NOMO-1 treated with dmso at 0.1 percent for 144 hours (cell line): ENCODE measurements around the gene GYG1.

ENCODE experiments used
- DNase-seq: peaks from one replicate; lab custom pipeline; 2025; ENCODE audit not compliant: unreplicated experiment; lab: John Stamatoyannopoulos, UW

Gene GYG1

GRCh38 chr3:148991219-148992026 is at the start of gene GYG1:
GYG1 (plus strand) TSS chr3:148991540; CDS start chr3:148991641, 101 bp downstream.
- DNase-seq = peak; percentile 80

GRCh38 chr3:148943506-148944205 is 47.7 kb upstream of the GYG1 start:
- DNase-seq = peak; percentile 31

- DNase-seq = no peak
Observed at GRCh38 chr3:148945116-148945515, 46.2 kb upstream of the GYG1 start.

- peak; percentile 18 for DNase-seq
Observed at GRCh38 chr3:148948913-148949657, 42.3 kb upstream of the GYG1 start.

GRCh38 chr3:148950806-148951205 is 40.5 kb upstream of the GYG1 start:
- no peak for DNase-seq

GRCh38 chr3:148951599-148952361 is 39.6 kb upstream of the GYG1 start:
- DNase-seq = no peak

GRCh38 chr3:148953094-148953493 is 38.2 kb upstream of the GYG1 start:
- no peak for DNase-seq

- DNase-seq = no peak
Observed at GRCh38 chr3:148954981-148955380, 36.4 kb upstream of the GYG1 start.

- peak; percentile 43 for DNase-seq
Observed at GRCh38 chr3:148955544-148956346, 35.6 kb upstream of the GYG1 start.

GRCh38 chr3:148957586-148957985 is 33.8 kb upstream of the GYG1 start:
- peak; percentile 85 for DNase-seq

- no peak for DNase-seq
Observed at GRCh38 chr3:148958696-148959095, 32.6 kb upstream of the GYG1 start.

GRCh38 chr3:148962513-148962912 is 28.8 kb upstream of the GYG1 start:
- DNase-seq = peak; percentile 26

- DNase-seq = no peak
Observed at GRCh38 chr3:148964809-148965208, 26.5 kb upstream of the GYG1 start.

- no peak for DNase-seq
Observed at GRCh38 chr3:148968321-148968720, 23.0 kb upstream of the GYG1 start.

- no peak for DNase-seq
Observed at GRCh38 chr3:148970271-148970670, 21.1 kb upstream of the GYG1 start.

GRCh38 chr3:148971401-148972163 is 19.8 kb upstream of the GYG1 start:
- DNase-seq = no peak

GRCh38 chr3:148974726-148975125 is 16.6 kb upstream of the GYG1 start:
- DNase-seq = no peak

- DNase-seq = no peak
Observed at GRCh38 chr3:148975248-148975647, 16.1 kb upstream of the GYG1 start.

- no peak for DNase-seq
Observed at GRCh38 chr3:148975696-148976095, 15.6 kb upstream of the GYG1 start.
